Stimulated activated CD4-positive, alpha-beta T cell treated with anti-CD3 and anti-CD28 coated beads, Interleukin-2, amount 100 ng/mL, for 48 hours (primary cell): ENCODE results near the gene MIS12.
A peak's percentile ranks its signal among the peaks of the same experiment; 100 is the strongest.

ENCODE experiments used
- DNase-seq, 2 donors: peaks; one replicate each; pipeline ENCODE4 v3.0.0-alpha.2; 2020

The MIS12 gene

DNA sequence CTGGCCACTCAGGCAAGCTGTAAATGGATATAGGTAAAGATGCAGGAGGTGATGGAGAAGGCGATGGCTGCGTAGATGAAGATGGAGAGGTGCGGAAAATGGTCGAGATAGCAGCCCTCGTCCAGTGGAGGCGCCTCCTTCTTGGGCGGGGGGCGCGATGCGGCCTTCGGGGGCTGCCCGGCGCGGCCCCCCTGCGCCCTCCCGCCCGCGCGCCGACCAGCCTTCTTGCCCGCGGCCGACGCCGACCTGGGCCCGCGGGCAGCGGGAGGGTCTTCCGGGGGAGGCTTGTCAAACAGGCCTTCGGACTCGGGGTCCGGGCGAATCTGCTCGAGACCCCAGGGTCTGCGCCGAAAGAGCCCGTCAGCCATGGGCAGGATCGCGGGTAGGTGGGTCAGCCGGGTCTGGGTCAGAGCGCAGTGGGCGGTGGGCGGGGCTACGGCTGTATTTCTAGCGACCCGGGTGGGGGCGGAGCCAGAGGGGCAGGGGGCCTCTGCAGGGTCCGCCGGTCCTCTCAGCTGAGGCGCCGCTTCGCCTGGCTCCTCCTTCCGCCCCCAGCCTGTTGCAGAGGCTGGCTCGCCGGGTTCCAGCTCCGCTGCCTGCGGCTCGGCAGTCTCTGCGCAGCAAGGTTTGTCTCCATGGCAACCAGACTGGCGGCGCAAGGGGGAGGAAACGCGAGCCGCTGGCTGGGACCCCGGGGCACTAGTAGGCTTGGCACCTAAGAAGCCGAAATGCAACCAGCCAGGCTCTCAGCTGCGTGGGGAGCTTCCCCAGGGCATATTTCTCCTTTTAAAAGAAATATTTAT, 14.4 kb downstream of the MIS12 start:
- peak; percentile 43 to 62 for DNase-seq

- no peak for DNase-seq
Measured at GRCh38 chr17:5501685-5502084, 15.3 kb downstream of the MIS12 start.

- DNase-seq = no peak
Measured at GRCh38 chr17:5502552-5502951, 16.2 kb downstream of the MIS12 start.

GRCh38 chr17:5506307-5506706, 19.9 kb downstream of the MIS12 start:
- DNase-seq = no peak

- no peak for DNase-seq
Measured at GRCh38 chr17:5508810-5509209, 22.4 kb downstream of the MIS12 start.

GRCh38 chr17:5509482-5509881, 23.1 kb downstream of the MIS12 start:
- DNase-seq = no peak

GRCh38 chr17:5510771-5511170, 24.4 kb downstream of the MIS12 start:
- no peak for DNase-seq

DNA sequence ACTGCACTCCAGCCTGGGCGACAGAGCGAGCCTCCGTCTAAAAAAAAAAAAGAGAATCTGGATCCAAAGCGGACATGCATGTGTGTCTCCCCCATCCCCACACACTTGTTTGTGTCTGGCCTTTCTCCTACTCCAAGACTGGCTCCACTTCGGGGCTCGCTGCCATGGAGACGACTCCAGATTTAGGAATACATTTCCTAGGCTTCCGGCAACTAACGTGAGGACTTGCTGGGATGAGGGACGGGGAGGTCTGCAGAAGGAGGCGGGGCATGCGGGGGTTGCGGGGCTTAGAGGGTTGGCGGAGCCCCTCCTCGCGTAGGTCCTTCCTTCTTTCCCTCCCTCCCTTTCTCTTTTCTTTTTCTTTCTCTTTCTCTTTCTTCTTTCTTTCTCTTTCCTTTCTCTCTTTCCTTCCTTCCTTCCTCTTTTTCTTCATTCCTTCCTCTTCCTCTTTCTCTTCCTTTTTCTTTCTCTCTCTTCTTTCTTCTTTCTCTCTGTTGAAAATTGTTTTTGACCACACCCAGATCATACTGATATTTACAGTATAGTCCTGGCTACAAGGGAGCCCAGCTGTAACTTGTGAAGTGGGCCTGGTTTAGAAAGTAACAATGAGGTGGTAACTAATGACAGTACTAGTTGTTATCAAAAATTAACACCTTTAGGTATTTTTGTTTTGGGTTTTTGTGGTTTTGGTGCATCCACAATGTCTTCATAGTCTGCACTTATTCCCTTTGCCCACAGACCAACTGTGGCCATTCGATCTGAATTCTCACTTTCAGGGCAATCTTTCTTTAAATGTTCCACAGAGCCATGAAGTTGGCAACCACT, 25.2 kb downstream of the MIS12 start:
- DNase-seq = no peak

GRCh38 chr17:5513628-5514027, 27.3 kb downstream of the MIS12 start:
- no peak for DNase-seq

DNA sequence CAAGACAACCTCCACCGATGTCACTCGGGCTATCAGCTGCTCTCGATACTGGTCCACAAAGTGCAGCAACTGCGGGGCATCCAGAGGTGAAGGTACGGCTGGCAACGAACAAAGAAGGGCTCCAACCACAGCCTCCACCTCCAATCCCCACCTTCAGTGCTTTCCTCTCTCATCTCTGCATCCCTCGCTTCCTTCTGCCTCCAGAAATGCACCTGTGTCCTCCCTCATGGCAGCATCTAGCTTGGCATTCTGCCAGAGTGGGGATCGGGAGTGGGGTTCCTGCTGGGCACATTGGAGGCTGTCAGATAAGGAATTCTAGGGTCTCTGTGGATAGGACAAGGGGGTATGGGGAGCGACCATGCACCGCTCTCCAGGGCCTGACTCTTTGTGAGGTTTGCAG, 28.6 kb downstream of the MIS12 start:
- no peak for DNase-seq

DNA sequence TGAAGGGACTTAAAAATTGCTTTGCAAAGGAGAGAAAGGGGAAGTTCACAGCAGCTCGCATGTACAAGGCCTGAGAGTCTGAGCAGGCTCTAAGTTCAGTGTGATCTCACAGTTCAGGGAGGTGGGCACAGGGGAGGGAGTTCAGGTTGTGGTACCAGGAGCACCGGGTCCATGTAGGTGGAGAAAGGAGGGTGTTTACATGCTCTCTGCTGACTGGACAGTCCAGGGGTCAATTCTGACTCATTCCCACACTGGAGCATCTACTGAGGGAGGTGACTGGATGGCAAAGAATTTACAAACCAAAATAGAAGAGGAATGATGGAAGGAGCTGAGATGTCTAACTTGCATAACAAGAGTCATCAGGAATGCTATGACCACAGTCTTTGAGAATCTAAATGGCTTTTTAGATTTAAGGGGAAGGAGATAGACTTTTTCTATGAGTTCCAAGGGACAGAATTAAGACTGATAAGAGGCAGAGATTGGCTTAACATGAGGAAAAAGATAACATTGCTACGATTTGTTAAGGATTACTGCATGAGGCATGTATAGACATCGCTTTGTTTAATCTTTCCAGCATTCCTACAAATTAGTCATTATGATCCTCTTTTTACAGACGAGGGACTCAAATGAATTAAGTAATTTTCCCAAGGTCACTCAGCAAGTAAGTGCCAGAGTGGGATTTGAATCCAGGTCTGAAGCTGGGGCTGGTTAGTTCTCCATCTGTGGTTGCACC, 29.9 kb downstream of the MIS12 start:
- DNase-seq = no peak

DNA sequence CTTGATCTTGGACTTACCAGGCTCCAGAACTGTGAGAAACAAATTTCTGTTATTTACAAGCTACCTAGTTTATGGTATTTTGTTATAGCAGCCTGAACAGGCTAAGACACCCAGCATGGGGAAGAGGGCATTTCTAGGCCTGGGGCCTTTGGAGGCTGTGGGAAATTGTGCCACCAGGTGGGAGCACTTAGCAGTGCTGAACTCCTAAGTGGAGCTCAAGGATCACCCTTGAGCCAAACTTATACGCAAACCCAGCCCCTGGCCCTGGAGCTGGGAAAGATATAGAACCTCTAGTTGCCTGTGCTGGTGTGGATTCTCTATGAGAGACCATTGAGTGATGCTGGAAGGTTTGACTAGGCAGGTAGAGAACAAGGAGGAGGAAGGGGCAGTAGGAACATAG, 36.1 kb downstream of the MIS12 start:
- no peak for DNase-seq

DNA sequence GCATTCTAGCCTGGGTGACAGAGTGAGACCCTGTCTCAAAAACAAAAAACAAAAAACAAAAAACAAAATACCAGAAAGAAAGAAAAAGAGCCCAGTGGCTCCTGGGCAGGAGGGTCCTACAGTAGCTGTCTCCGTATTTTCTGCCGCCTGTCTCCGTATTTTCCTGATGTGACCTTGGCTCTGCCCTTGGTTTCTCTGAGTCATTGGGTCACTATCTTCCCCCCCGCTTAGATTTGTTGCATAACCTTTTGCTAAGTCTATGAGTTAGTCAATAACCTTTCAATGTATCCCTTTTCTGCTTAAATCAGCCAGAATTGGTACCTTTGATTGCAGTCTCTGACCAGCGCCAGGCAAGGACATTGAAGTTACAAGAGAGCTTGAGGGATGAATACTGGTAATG, 36.9 kb downstream of the MIS12 start:
- DNase-seq = no peak

DNA sequence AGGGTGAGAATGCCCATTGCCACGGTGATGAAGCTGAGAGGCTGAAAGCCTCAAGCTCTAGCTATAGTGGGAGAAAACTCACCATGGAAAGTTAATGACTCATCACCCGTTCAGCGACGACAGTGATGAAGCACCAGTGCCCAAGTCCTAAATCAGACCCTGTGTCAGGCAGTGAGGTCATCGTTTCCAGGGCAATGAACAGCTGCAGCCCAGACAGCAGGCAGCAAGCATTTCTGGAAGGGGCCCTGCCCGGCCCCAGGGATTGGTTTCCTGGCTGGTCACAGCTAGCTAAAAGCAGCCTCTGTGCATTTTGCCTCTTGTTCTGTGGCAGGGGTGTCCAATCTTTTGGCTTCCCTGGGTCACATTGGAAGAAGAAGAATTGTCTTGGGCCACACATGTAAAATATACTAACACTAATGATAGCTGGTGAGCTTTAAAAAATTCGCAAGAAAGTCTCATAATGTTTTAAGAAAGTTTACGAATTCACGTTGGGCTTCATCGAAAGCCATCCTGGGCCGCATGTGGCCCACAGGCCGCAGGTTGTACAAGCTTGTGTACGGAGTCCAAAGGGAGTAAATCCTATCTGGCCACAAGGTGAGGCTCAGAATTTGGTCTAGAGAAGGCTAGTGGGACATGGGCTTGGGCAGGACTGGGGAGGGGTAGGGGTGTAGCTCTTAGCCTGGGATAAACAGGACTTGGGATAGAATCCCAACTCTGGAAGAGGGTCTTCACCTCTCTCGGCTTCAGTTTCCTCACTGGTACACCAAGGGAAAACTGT, 40.6 kb downstream of the MIS12 start:
- peak; percentile 54 to 59 for DNase-seq

GRCh38 chr17:5527601-5528250, 41.4 kb downstream of the MIS12 start:
- DNase-seq = no peak

DNA sequence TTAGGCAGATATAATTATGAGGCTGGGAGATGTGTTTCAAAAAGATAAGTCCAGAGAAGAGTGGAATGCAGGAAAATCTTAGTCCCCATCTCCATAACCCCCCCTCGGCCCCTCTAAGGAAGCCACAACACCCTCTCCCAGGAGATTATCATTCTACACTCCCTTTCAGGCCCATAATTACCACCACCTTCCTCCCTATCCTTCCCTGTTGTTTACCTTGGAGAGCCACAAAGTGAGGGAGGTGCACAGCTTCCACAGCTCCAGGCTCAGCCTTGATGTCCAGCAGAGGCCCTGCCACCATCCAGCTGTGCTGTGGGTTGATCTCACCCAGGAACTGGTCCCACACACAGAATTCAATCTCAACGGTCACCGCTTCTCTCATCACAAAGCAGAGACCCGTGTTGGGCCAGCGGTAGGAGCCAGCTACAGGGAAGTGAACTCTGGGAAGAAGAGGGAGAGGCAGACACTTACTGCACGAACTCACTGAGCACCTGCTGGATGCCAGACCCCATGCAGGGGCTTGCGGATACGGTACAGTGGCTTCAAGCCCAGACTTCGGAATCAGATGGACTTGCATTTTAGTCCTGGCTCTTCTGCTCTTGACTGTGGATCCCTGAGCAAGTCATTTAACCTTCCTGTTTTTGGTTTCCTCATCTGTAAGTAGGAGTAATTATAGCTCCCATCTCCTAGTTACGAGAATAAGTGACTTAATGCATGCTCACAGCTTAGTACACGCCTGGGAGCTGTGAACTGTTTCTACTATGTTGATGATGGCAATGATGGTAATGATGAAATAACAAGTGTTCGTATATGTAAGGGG, 44.1 kb downstream of the MIS12 start:
- DNase-seq = no peak

GRCh38 chr17:5531085-5531418, 44.7 kb downstream of the MIS12 start:
- DNase-seq = no peak

DNA sequence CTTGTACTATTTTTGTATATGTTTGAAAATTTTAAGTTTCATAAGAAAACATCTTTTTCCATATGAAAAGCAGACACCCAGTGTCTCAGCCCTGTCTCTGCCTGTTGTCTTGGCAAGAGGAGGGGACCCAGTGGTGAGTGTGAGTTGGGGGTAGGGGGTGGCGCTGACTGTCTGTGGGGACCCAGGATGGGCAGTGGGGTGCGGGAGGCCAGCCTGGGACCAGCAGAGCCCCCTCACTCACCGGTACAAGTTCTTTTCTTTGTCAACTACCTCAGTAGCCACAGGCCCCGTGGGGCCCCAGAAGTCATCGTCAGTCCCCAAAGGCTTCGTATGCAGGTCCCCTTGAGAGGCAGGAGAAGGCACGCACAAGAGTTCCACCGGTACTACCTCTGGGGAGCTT, 46.2 kb downstream of the MIS12 start:
- no peak for DNase-seq

- DNase-seq = no peak
Measured at GRCh38 chr17:5533486-5534315, 47.3 kb downstream of the MIS12 start.

DNA sequence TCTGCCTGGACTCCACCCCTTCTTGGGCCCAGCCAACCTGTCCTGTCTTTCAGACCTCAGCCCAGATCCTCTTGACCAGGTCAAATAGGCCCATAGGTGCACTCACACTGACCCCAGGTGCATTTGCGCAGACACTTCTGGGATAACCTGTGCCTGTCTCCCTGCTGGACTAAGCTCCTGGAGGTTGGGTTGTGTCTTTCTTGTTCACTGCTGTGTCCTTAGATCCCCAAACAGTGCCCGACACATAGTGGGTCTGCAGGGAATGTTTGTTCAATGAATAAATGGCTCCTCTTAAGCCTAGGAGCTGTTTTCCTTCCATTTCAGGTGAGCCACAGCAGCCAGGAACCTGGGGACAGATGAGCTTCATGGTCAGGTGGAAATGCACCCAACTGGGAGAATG, 49.1 kb downstream of the MIS12 start:
- DNase-seq = no peak
